Measurements from ENCODE around the gene JARID2.
"Not testable (repeated sequence)": the region's sequence is repeated elsewhere in the genome, so short reads cannot be mapped to it uniquely, and the experiment has no call there.

Gene JARID2

DNA sequence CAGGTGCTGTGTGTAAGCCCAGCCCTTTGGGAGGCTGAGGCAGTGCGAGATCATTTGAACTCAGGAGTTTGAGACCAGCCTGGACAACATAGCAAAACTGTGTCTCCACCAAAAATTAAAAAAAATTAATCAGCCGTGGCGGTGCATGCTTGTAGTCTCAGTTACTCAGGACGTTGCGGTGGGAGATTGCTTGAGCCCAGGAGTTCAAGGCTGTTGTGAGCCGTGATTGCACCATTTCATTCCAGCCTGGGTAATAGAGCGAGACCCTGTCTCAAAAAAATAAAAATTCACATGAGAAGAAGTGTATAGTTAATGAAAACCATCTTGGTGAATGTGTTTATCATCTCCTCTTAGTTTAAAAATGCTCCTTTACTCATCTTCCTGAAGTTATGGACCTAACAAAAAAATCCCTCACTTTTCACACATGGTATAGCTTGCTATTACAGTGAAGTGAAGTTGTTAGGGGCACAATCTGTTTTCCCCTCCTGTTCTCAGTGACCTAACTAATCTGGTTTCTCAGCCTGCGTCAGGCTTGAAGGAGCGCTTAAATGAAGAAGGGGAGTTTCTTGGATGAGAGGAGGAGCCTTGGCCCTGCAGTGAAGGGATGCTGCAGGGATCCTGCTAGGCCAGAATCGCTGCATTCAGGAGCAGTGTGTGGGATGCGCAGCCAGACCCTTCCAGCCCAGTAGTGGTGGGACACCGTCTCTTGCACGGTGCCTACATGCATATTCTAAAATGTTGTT, 45.3 kb downstream of the JARID2 start:
- DNase-seq, result no peak

- no peak for DNase-seq
These were observed 46.9 kb downstream of the JARID2 start for GRCh38 chr6:15292721-15293302.

DNA sequence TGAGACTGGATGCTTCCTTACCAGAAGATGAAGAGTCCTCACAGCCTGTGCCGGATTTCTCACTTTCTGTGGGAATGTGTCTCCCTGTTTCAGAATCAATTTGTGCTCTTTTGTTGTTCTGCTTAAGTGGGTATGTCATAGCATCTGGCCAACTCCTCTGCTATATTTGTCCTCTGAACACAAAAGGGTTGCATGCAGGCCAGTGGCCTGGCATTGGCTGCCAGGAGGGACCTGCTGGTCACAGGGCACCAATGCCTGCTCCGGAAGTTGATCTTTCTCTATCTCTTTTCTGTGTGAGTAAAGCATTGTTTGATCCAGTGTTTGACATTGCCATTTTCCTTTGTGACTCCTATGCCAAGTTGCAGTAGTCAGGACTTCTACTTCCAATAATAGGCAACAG, 47.8 kb downstream of the JARID2 start:
- DNase-seq, result no peak

- DNase-seq, result no peak
These were observed 48.6 kb downstream of the JARID2 start for GRCh38 chr6:15294504-15294903.

GRCh38 chr6:15296249-15296648, 50.4 kb downstream of the JARID2 start:
- DNase-seq, result no peak

GRCh38 chr6:15296735-15297134, 50.9 kb downstream of the JARID2 start:
- peak; percentile 72 for DNase-seq

- not testable (repeated sequence) for DNase-seq
These were observed 51.3 kb downstream of the JARID2 start for GRCh38 chr6:15297167-15297566.

GRCh38 chr6:15297895-15298590, 52.2 kb downstream of the JARID2 start:
- no peak for DNase-seq

GRCh38 chr6:15299430-15300131, 53.7 kb downstream of the JARID2 start:
- peak; percentile 94 for DNase-seq

GRCh38 chr6:15301179-15302006, 55.5 kb downstream of the JARID2 start:
- no peak for DNase-seq

DNA sequence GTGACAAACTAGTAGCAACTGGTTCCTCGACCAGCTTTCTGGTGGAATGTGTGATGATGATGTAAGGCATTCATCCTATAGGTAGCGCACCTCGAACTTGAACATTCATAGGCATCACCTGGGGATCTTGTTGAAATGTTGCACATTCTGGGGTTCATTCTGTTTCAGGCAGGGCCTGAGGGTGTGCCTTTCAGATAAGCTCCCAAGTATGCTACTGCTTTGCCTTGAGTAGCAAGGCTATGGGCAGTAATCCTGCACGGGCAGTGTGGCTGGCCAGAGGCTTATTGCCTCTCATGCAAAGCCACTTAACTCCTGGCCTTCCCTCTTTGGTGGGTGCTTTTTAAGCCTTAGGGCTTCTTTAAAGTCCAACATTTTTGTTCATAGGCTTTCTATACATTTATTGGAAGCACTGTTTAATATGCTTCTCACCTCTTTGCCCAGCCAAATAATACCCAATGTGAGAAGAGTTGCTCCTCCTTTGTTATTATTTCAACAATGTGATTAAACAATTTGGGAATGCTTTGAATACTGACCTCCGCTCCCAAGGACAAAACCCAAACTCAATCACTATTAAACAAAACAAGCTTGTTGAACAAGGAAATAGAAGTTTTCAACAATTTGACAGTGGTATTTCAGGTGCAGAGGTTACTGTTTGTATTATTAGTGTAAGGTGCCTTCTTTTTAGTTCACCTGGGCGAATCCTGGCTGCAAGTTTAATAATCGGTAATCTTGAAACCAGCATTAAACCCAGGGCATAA, 57.5 kb downstream of the JARID2 start:
- no peak for DNase-seq

- no peak for DNase-seq
These were observed 58.0 kb downstream of the JARID2 start for GRCh38 chr6:15303920-15304291.

GRCh38 chr6:15304337-15305042, 58.6 kb downstream of the JARID2 start:
- no peak for DNase-seq

- DNase-seq, result no peak
These were observed 59.6 kb downstream of the JARID2 start for GRCh38 chr6:15305496-15305895.

- no peak for DNase-seq
These were observed 60.0 kb downstream of the JARID2 start for GRCh38 chr6:15305909-15306308.

DNA sequence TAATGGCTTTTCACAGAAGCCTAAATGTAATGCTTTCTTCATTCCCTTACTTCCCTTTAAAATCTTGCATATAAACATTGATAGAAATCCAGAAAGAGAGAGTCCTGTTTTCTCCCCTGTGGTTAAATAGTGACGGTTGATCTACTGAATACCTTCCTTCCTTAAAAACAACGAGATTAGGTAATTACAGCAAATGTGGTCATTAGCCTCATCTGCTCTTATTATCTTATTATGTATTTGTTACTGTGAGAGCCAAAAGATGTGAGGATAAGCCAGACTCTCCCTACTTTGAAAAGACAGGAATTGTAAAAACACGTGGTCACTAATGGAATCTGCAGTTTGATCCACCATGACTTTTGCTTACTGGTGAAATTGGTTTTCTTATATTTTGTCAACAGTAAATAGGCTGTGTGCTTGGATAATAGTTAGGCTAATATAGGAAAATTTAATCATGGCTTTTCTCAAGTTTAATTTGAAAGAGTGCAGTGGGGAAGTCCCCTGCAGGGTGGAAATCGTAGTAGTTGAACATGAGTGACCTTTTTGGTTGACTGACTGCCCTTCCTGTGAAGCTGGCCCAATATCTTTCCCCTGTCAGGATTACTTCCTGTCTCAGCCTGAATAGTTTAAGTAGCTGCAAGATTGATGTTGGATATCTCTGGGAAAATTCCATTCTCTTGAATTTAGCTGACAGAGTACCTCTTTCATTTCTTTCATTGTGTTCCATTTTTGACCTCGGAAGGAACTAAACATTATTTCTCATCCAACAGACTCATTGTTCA, 62.8 kb downstream of the JARID2 start:
- no peak for DNase-seq

- no peak for DNase-seq
These were observed 63.9 kb downstream of the JARID2 start for GRCh38 chr6:15309611-15310283.

DNA sequence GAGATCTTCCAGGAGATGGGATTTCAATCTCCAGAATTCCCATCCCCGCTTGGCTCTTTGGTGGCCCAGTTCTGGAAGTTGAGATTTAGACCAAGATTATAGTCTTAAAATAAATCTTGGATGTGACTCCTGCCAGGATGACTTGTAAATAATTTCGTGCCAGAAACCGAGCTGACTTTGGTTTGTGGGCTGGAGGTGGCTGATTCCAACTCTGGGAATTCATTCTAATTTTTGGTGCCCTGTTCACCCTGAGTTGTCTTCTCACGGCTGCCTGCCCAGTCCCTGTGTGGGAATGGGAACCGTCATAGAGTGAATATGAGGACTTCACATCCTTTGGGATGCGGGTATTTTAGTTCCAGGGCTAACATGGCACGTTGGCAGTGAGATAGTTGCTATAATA, 64.8 kb downstream of the JARID2 start:
- no peak for DNase-seq

- no peak for DNase-seq
These were observed 66.6 kb downstream of the JARID2 start for GRCh38 chr6:15312500-15312899.

GRCh38 chr6:15313367-15313766, 67.5 kb downstream of the JARID2 start:
- no peak for DNase-seq

All from GDM1 (cell line).